AG10803 (cell line): Measurements from ENCODE around the gene TEK.
A peak's percentile ranks its signal among the peaks of the same experiment; 100 is the strongest.
"Not testable (repeated sequence)": the region's sequence is repeated elsewhere in the genome, so short reads cannot be mapped to it uniquely, and the experiment has no call there.

Experiments
- DNase-seq: peaks from one replicate; pipeline ENCODE4 v3.0.0; 2010; ENCODE audit warnings: low read depth
- H3K4me3 ChIP-seq: 2 replicates; pipeline ENCODE4 v1.5.1; 2011; ENCODE audit warnings: mild to moderate bottlenecking, low read length, control low read depth
- CTCF ChIP-seq: conservative IDR thresholded peaks from 2 replicates; pipeline ENCODE4 v1.5.1; 2011; ENCODE audit warnings: mild to moderate bottlenecking, low read length, control low read depth, inconsistent platforms

TEK gene

GRCh38 chr9:27210588-27210987, 101.6 kb downstream of the TEK start:
- no peak for TF ChIP-seq CTCF
- DNase-seq = no peak
- H3K4me3 ChIP-seq = no peak overlapping the region

GRCh38 chr9:27212191-27212590, 103.2 kb downstream of the TEK start:
- H3K4me3 ChIP-seq = no peak overlapping the region
- DNase-seq = no peak
- TF ChIP-seq CTCF = no peak

DNA sequence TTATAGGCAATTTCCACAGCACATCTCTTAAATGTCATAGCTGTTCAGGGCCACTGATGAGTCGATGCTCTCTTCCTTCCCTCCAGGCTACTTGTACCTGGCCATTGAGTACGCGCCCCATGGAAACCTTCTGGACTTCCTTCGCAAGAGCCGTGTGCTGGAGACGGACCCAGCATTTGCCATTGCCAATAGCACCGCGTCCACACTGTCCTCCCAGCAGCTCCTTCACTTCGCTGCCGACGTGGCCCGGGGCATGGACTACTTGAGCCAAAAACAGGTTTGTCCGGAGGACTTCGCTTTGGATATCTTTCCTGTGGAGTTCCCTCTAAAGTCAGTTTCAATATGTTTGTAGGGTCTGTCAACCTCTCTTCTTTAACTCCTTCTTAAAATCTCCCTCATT, 103.6 kb downstream of the TEK start:
- no peak for DNase-seq
- TF ChIP-seq CTCF = no peak
- H3K4me3 ChIP-seq = no peak overlapping the region

DNA sequence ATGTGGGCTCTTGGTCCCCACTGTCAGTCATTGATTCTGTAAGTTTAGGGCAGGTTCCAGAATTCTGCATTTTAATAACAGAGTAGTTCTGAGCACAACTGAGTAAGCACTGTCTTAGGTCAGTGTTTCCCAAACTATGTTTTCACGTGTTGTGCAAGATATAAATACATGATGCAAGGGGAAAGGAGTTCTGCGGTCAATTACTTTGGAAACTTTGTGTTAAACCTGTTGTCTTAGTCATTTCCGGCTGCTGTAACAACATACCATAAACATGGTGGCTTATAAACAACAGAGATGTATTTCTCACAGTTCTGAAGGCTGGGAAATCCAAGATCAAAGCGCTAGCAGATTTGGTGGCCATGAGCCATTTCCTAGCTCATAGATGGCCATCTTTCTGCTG, 118.2 kb downstream of the TEK start:
- H3K4me3 ChIP-seq = no peak overlapping the region
- no peak for TF ChIP-seq CTCF
- DNase-seq = peak; percentile 59

DNA sequence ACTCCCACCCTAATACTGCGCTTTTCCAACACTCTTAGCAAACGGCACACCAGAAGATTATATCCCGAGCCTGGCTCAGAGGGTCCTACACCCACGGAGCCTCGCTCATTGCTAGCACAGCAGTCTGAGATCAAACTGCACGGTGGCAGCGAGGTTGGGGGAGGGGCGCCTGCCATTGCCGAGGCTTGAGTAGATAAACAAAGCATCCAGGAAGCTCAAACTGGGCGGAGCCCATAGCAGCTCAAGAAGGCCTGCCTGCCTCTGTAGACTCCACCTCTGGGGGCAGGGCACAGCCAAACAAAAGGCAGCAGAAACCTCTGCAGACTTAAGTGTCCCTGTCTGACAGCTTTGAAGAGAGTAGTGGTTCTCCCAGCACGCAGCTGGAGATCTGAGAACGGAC, 130.6 kb downstream of the TEK start:
- not testable (repeated sequence) for DNase-seq, H3K4me3 ChIP-seq

GRCh38 chr9:27247756-27248155, 138.7 kb downstream of the TEK start:
- DNase-seq = peak; percentile 40
- no peak overlapping the region for H3K4me3 ChIP-seq
- peak; percentile 70 for TF ChIP-seq CTCF

- TF ChIP-seq CTCF = no peak
- no peak overlapping the region for H3K4me3 ChIP-seq
- peak; percentile 6 for DNase-seq
Measured at GRCh38 chr9:27248702-27249101, 139.7 kb downstream of the TEK start.

GRCh38 chr9:27258662-27259061, 149.6 kb downstream of the TEK start:
- no peak for TF ChIP-seq CTCF
- H3K4me3 ChIP-seq = no peak overlapping the region
- no peak for DNase-seq
